CD4-positive, alpha-beta T cell treated with Interleukin-1 beta for 1 hour (primary cell): Measurements from ENCODE around the gene CPT1B.
"Not testable (repeated sequence)": the region's sequence is repeated elsewhere in the genome, so short reads cannot be mapped to it uniquely, and the experiment has no call there.

ENCODE experiments used
- DNase-seq, 2 donors: peaks; one replicate each; pipeline ENCODE4 v3.0.0-alpha.2; 2020 to 2022

CPT1B gene

GRCh38 chr22:50526108-50526833, 52.0 kb downstream of the CPT1B start:
- peak; percentile 87 for DNase-seq

- no peak for DNase-seq
Observed at GRCh38 chr22:50525858-50526107, 52.4 kb downstream of the CPT1B start.

GRCh38 chr22:50525104-50525857, 52.9 kb downstream of the CPT1B start, which contains the start of gene SCO2:
SCO2 (minus strand) TSS chr22:50525598; CDS start chr22:50524411, 1,187 bp downstream.
- peak; percentile 97 for DNase-seq

GRCh38 chr22:50524676-50525103, 53.5 kb downstream of the CPT1B start:
- DNase-seq: no peak

GRCh38 chr22:50523806-50524675, 54.2 kb downstream of the CPT1B start:
- no peak for DNase-seq

- no peak for DNase-seq
Observed at GRCh38 chr22:50523458-50523805, 54.8 kb downstream of the CPT1B start.

- DNase-seq: no peak
Observed at GRCh38 chr22:50522806-50523438, 55.3 kb downstream of the CPT1B start.

- no peak for DNase-seq
Observed at GRCh38 chr22:50522208-50522805, 55.9 kb downstream of the CPT1B start.

GRCh38 chr22:50521710-50522109, 56.5 kb downstream of the CPT1B start:
- DNase-seq: no peak

- no peak for DNase-seq
Observed at GRCh38 chr22:50520826-50521453, 57.3 kb downstream of the CPT1B start.

GRCh38 chr22:50520184-50520583, 58.0 kb downstream of the CPT1B start:
- DNase-seq: not testable (repeated sequence)

GRCh38 chr22:50519151-50519550, 59.1 kb downstream of the CPT1B start:
- no peak for DNase-seq
